NOMO-1 treated with dmso at 0.1 percent for 144 hours (cell line): Measurements from ENCODE around the gene GMIP.

Experiments
- DNase-seq: peaks from one replicate; lab custom pipeline; 2025; ENCODE audit not compliant: unreplicated experiment; lab: John Stamatoyannopoulos, UW

Gene GMIP

DNA sequence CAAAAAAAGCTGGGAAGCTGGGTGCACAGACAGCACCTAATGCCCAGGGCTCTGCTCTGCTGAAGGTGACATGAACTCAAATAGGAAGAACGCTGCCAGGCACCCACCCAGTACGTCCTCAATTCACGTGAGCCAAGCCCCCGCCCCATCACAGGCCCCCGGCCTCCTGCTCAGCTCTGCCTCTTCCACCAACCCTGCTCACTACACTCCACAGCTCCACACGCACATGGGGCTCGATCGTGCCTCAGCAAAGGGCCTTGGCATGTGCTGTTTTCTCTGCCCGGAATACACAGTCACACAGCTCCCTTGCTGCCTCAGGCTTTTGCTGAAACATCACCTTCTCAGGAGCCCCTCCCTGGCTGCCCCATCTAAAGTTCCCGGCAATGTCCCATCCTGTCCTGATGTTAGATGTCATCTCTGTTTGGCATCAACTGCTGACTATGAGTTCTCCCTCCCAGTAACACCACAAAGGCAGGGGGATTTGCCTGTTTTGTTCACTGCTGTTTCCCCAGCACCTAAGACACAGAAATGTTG is 17.8 kb upstream of the GMIP start:
- DNase-seq: no peak

DNA sequence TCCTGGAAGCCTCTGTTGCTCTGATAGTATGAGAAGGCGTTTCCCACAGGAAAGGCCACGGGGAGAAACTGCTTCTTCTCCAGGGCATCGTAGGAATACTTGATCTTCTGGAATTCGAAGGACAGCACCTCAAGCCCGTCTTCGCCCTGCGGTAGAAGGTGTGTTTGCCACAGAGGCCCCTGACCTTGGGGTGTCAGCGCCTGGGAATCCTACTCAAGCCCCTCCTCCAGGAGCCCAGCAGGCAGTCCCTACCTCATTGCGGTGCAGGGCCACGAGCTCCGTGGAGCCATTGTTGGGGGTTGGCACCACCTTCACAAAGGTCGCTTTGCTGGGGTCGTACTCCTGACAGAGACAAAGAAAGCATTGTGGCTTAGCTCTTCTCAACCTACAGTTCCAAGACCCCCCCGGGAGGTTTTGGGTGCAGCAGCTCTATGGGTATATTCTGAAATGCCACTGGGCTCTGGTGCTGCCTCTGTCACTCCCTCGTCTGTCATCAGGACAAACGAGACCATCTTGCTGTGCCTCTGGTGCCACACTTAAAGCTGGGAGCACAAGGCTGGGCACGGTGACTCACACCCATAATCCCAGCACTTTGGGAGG is 16.3 kb upstream of the GMIP start:
- DNase-seq: no peak

DNA sequence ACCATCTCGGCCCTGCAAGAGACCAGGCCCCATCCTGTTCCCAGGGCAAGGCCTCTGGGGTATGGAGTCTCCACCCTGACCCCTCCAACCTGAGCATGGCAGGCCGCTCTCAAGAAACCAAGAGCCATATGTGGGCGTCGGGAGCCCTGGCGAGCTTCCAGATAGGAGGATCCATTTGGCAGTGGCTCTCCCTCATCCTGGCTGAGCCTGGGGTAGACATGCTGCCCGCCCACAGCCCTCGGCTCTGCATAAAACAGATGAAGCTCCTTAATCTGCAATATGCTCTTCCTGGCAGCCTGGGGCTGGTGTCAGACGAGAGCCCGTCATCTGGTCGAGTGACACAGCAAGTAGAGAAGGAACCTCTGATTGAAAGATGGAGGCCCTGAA is 13.9 kb upstream of the GMIP start:
- no peak for DNase-seq

DNA sequence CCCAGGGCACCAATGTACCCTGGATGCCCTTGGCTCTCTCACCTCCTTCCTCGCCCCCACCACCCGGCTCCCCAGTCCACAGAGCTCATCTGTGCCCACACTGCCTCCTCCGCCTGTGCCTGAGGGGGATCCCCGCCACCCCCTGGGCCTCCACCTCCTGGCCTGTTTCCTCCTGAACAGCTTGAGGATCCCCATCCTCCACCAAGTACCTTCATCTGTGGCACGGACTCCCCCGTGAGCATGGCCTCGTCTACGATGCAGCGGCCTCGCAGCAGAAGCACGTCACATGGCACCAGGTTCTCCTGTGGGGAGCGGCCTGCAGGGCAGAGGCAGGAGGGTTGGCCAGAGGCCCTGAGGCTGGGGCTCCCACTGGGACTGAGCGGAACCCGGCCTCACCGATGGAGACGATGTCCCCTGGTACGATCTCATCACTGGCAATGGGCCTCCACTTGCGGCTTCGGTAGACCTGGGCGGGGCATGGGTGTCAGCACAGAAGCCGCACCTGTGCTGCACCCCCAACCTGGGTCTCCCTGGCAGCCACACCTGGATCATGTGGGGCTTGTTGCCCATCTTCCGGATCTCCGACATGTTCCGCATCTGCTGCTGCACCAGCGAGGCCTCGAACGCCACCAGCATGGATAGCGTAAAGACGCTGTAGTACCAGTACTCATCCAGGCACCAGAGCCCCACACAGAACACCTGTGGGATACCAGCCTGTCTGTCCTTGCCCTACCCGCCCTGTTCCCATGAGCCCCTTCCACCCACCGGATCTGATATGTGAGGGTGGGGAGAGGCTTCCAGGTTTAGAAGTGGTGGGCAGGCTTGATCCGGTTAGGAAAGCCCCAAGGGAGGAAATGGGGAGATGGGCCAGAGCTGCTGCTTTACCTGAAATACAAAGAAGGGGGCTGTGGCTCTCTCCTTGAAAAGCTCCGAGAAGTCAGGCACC is 13.3 kb upstream of the GMIP start:
- DNase-seq: no peak

DNA sequence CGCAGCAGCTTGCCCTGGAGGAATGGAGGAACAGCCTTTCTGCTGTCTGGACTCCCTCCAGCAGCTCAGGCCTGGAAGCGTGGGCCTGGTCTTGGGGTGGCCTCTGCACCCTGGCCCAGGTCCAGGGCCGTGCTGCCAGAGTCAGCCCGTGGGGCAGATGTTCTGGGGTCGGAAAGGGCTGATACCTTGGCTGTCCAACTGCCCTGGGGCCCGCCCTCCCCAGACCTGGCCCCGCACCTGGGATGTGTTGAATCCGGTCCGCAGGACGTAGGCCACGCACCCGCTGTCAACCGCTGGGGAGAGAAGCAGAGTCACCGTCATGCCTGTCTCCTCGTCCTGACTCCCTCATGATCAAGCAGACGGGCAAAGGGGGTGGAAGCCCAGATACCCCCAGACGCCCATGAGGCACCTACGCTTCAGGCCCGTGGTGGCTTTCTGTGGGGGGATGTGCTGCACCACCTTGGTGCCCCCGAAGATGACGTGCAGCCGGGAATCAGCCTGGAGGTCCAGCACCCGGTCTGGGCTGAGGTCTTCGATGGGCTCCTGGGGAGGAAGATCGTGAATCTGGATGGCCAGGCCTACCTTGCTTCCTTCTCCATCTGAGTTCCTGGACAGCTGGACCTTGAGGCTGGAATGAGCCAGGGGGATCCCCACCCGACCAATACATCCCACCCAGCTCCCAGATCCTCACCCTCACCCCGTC is 12.3 kb upstream of the GMIP start:
- no peak for DNase-seq

DNA sequence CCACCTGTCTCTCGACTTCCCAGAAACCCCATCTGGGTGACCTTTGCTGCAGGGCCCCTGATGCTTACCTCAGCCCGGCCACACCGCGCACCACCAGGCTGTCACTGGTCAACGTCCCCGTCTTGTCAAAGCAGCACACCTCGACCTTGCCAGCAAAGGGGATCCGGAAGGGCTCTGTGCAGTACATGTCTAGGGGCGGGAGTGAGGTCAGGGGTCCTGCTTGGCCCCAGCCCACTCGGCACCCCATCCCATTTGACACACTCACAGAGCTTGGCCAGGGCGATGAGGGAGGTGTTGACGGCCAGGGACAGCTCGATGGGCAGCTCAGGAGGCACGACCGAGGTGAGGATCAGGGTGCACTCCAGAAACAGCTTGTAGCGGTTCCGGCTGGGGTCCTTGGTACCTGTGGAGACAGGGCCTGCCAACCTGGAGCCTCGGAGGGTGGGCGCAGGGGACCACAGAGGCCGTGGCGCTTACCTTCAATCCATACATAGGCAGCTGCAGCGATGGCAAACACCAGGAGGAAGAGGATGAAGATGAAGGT is 11.7 kb upstream of the GMIP start:
- no peak for DNase-seq

DNA sequence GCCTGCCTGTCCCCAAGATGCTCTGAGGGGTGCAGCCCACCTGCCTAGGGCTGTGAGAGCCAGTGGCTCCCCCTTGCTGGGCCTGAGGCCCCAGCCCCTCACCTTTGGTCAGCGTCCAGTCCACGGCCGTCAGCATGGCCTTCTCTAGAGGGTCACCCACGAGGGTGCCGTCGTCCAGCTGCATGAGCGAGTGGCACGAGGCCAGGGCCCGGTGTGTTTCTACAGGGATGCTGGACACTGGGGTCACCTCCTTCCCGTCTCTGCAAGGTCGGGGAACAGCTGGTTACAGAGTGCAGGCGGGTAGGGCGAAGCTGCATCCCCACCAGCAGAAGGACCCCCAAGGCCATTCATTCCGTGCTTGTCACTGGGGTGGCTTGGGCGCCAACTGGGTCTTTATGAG is 11.0 kb upstream of the GMIP start:
- no peak for DNase-seq

DNA sequence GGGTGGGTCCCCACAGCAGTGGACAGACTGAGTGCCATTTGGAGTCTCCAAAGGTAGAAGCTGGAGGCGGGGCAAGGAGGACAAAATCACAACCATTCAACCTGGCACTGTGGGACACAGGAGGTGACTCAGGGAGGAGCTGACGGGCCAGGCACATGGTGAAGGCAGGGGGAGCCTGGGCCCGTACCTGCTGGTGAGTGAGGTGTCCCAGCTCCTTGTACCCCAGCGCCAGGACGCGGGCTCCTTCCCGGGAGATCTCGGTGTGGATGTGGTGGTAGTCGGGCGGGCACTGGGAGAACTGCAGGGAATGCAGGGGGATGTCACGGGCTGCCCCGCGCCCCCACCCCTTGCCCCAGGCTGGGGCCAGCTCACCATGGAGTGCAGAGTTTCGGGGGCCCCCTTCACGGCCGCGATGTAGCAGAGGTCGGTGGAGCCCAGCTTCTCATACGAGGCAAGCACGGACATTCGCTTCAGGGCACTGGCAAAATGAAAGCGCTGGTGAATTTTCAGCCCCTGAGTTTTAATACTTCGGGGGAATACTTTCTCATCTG is 10.2 kb upstream of the GMIP start:
- no peak for DNase-seq

DNA sequence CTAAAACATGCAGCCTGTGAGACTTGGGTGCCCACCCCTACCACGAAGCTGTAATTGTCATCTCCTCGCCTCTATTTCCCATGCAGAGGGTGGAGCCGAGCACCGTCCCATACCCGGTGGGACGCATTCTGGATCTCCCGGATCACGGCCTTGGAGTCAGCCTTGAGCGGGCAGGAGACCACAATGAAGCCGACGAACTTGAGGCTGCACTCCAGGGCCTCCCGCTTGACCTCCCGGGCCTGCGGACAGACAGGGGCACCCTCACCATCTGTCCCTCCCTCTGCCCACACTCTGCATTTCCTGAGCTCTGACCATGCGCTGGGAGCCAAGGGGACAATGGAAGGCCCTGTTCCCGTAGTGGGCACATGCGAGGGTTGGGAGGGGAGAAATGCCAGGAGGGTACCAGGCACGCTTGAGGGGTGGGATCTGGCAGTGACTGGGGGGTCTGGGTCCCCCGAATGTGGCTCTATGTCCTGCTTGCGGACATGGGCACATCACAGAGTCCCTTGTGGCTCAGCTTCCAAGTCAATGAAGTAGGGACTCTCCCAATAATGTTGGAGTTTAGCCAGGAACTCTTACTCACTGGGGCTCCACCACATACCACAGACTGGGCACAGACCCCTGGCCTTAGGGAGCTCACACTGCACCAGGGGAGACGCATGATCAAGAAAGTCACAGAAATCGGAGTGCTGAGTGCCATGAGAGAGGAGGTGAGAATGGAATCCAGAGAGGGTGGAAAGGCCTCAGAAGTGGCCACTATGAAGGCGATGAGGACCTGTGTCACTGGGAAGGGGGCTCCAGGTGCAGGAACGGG is 9.2 kb upstream of the GMIP start:
- DNase-seq: no peak

DNA sequence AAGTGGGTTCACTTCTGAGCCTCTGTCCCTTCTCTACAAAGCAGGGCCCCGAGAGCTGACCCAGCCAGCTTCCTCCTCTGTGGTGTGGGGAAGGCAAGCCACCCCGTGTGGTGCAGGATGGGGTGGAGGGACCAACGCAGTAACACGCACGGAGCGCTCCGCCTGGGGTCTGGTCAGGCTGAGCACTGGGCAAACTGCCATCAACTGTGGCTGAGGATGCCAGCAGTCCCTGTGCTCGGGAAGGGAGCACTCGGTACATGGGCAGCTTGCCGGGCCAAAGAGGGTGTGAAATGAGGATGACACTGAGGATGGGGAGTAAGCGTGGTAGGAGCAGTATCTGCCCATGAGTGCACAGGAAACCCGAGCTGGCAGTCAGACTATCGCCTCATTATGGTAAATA is 7.6 kb upstream of the GMIP start:
- no peak for DNase-seq

DNA sequence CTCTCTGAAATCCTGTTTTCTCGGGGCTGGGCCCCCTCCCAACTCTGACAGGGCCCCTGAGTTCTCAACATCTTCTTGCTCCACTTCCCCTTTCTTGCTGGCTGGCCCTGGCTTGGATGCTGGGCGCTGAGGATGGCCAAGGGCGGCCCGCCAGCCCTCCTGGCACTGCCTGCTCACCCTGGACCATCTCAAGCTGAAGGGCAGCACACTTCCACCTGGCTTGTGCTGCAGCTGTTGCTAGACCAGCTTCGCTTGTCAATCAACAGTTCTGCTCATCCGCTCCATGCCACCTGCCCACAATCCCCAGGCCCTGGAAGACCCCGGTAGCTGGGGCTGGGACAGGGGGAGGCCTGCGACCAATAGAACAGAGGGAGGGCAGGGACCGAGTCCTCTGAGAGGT is 6.9 kb upstream of the GMIP start:
- no peak for DNase-seq

DNA sequence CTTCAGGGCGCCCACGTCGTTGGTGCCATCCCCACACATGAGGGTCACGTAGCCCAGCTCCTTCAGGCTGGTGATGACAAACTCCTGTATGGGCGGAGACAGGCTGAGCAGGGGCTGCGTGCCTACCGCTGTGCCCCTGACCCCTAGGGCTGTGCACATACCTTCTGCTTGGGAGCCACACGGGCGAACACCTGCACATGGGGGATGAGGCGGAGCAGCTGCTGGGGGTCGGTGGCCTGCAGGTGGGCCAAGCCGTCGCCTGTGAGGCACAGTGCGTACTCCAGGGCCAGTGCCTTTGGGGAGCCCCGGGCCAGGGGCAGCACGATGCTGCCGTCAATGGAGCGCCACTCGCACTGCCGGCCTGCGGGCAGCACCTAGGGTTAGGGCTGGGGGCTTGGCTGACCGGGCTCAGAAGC is 6.1 kb upstream of the GMIP start:
- DNase-seq: no peak

DNA sequence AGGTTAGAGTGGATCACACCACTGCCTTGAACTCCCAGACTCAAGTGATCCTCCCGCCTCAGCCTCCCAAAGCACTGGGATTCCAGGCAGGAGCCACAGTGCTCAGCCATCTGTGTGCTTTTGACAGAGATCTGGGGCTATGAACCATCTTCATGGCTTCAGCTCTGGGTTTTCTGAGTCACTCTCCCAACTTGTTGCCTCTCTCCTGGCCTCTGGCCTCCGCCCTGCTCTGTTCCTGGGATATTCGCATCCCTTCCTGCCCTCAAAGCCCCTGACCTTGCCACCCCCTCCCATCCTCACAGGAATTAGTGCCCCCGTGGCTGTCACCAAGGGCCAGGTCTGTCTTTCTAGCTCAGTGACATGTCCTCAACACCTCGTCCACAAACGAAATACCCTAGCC is 5.7 kb upstream of the GMIP start:
- DNase-seq: no peak

DNA sequence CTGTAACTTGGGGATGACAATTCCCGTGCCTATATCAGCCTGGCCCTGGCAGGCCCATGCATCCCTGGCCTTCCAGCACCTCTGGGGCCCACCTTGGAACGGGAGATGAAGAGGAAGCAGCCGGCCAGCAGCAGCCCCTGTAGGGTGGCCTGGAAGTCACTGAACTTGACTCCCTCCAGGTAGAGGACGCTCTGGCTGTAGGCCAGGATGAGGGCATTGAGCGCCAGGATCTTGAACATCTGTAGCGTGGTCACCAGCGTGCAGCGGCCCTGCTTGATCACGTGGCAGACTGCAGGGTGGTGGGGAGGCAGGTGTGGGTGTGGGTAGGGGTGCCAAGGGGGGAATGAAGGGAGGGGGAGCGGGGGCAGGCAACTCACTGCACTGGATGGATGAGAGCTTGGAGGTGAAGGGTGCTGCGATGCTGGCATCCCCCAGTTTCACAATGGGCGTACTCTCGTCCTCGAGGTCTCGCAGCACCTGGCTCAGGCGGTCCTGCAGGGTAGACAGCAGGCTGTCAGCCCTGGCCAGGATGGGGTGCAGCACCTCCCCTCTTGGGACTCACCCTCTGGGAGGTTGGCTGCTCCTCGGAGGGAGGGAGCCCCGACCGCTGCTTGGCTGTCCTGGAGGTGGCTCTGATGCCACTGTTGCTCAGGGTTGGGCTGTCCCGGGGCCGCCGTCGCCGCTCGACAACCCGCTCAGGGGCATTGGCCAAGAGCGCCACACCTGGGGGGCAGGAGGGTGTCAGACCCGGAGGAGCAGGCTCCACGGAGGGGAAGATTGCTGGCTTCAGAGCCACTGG is 3.8 kb upstream of the GMIP start:
- DNase-seq: no peak

DNA sequence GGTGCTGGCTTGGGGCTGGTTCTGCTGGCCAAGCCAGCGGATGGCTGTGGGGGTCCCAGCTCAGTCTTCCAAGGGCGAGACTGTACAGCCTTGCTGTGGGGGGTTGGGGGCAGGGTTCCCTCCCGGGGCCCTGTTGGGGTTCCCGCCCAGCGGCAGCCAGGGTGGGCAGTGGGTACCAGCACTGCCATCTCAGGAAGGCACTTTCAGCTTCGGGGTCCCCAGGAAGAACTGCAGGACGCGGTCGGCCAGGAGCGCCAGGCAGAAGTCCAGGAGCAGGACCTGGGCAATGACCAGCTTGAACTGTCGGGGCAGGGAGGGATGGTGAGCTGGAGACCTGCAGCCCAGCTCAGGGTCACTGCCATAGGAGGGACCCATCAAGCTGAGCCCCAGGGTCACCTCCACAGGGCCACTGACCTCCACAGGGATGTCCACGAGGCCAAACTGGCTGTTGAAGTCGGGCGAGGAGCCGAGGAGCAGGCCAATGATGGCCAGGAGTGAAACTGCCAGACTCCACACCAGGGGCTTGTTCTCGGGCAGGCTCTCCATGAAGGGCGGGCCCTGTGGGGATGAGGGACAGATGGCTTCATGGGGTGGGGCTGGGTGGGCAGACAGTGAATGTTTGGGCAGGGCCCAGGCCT is 1.9 kb upstream of the GMIP start:
- no peak for DNase-seq

DNA sequence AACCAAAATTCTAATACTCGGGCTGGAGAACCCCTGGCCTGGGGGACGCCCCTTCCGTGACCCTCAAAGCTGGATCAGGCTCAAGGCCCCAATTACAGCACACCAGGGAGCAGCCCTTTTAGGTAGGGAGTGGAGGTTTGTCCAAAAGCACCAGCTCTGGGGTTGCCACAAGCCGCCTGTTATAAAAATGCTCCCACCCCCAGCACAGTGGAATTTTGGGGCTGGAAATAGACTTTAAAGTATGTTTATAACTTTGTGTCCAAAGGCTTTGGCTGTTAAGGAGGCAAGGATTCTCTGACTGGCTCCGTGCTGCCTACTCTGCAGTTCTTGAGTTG is 564 bp upstream of the GMIP start:
- DNase-seq: no peak

DNA sequence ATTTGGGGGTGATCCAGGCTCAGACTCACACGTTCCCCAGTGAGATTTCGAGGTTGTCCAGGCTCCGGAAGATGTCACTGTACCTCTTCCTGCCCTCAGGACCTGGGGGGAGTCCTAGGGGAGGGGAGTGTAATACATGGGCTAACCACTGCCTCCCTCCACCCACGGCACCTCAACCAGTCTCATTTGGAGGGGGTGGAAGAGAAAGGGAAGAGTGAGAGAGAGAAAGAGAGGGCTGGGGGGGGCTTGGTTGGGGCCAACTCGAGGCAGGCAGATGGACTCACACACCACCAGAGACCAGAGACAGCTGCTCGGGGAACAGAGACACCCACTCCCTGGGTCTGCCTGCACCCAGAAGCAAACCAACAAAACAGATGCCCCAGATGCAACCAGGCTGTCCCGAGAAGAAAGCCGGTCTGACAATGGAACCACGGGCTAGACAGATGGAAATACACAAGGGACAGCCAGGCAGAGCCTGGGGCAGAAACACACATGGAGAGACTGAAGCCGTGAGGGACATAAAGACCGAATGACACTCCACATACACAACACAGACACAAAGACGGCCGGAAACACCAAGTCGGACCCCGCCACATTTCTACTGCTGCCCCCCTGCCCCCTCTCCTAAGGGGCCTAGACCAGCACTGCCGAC is 825 bp downstream of the GMIP start:
- no peak for DNase-seq

DNA sequence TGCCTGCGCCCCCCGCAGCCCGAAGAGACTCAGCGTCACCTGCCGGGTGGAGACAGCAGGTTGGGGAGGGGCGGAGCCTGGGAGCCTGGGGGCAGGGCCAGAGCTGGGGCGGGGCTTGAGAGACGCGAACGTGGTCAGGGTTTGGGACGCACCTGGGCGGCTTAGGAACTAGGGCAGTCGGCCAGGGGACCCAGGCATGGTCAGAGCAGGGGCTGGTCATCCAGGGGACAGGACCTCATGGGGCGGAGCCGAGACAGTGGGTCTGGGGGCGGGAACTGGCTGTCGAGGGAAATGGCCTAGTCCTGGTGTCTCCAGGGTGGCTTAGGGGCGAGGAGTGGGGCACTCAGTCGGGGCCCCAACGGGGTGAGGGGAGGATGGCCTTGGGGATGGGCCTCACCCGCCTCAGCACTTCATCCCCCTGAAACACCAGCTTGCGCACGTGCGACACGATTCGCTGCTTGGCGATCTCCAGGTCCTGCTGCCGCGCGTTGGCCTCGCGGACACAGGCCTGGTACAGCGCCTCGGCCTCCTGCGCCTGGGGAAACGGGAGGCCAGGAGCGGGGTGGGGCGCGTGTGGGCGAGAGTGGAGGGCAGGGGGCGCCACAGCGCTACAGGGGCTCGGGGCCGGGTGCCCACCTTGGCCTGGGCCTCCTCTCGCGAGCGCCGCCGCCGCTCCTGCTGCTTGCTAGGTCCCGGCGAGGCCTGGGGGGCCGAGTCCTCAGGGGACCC is 5.8 kb downstream of the GMIP start:
- no peak for DNase-seq
